ENCODE results near the gene CLASP2. TPM values are rescaled to one million over a fixed set of nuclear protein-coding genes. Genes with fewer than 3 reads are reported as not detected.
A peak's percentile ranks its signal among the peaks of the same experiment; 100 is the strongest.
"Not testable (repeated sequence)": the region's sequence is repeated elsewhere in the genome, so short reads cannot be mapped to it uniquely, and the experiment has no call there.

Gene CLASP2
- polyA plus RNA-seq, 2 donors = 7.2 to 8.3 TPM

GRCh38 chr3:33665294-33665693 is 52.8 kb downstream of the CLASP2 start:
- Histone ChIP-seq H3K27me3 (ENCODE audit: control insufficient read depth in 1 of 2, insufficient read depth in 2 of 2, low read length in 2 of 2) (no peaks in the 10 kb centered on the region), H3K9me3 (ENCODE audit: control insufficient read depth in 2 of 2, insufficient read depth in 1 of 2, low read depth in 1 of 2, low read length in 1 of 2) (no peaks in the 10 kb centered on the region), H3K4me3 (ENCODE audit: low read depth in 1 of 2, low read length in 2 of 2) (no peak overlapping the region), H3K36me3 (ENCODE audit: control insufficient read depth in 2 of 2, insufficient read depth in 2 of 2, low read length in 1 of 2) (no peaks in the 10 kb centered on the region), H3K27ac (ENCODE audit: low read depth in 2 of 2, low read length in 1 of 2) (no peak overlapping the region), H3K4me1 (ENCODE audit: control insufficient read depth in 2 of 2, insufficient read depth in 2 of 2, low read length in 1 of 2) (no peaks in the 10 kb centered on the region)
- WGBS, 2 donors = 86 to 94% methylated on average over 2 of the region's 2 CpGs

DNA sequence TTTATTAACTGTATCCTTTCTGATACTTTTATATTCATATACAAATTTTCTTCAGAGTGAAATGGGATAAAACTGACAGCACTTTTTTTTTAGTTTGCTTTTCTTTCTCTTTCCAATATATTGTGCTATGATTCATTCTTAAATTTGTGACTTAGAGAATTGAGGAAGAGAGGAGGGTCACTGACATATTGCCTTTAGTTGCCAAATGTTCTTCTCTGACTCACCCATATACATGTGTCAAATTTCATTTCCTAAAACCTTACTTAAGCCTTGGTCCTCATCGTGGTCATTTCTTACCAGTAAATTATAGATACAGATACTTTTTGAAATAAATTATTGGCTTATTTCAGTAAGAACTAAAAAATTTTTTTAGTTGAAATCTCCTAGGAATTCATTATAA is 53.9 kb downstream of the CLASP2 start:
- Histone ChIP-seq H3K4me1 (ENCODE audit: control insufficient read depth in 2 of 2, insufficient read depth in 2 of 2, low read length in 1 of 2) (peaks cover 0 to 2% of the 10 kb centered on the region in 2 donors), H3K27ac (ENCODE audit: low read depth in 2 of 2, low read length in 1 of 2) (no peak overlapping the region), H3K9me3 (ENCODE audit: control insufficient read depth in 2 of 2, insufficient read depth in 1 of 2, low read depth in 1 of 2, low read length in 1 of 2) (no peaks in the 10 kb centered on the region), H3K36me3 (ENCODE audit: control insufficient read depth in 2 of 2, insufficient read depth in 2 of 2, low read length in 1 of 2) (no peaks in the 10 kb centered on the region), H3K4me3 (ENCODE audit: low read depth in 1 of 2, low read length in 2 of 2) (no peak overlapping the region), H3K27me3 (ENCODE audit: control insufficient read depth in 1 of 2, insufficient read depth in 2 of 2, low read length in 2 of 2) (no peaks in the 10 kb centered on the region)
- WGBS, 2 donors = 52 to 53% methylated on average over 1 of the region's 1 CpG

DNA sequence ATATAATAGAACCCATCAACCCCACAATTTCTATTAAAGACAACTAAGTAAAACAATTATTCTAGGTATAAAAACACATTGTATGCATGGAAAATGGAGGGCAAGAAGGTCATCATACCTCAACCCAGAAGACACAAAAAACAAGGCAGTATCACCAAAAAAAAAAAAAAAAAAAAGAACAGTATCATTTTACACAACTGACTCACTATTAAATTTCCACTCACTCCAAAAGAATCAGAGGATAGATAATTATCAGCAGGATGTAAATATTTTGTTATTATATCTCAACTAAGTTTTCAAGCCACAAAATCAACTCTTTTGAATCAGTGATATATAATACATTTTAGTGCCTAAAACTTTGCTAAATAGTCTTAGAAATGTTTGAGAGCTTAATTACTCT is 55.0 kb downstream of the CLASP2 start:
- Histone ChIP-seq H3K27me3 (ENCODE audit: control insufficient read depth in 1 of 2, insufficient read depth in 2 of 2, low read length in 2 of 2) (no peaks in the 10 kb centered on the region), H3K27ac (ENCODE audit: low read depth in 2 of 2, low read length in 1 of 2) (no peak overlapping the region), H3K36me3 (ENCODE audit: control insufficient read depth in 2 of 2, insufficient read depth in 2 of 2, low read length in 1 of 2) (no peaks in the 10 kb centered on the region), H3K4me1 (ENCODE audit: control insufficient read depth in 2 of 2, insufficient read depth in 2 of 2, low read length in 1 of 2) (peaks cover 0 to 2% of the 10 kb centered on the region in 2 donors), H3K9me3 (ENCODE audit: control insufficient read depth in 2 of 2, insufficient read depth in 1 of 2, low read depth in 1 of 2, low read length in 1 of 2) (no peaks in the 10 kb centered on the region), H3K4me3 (ENCODE audit: low read depth in 1 of 2, low read length in 2 of 2) (no peak overlapping the region)

GRCh38 chr3:33659856-33660434 is 58.1 kb downstream of the CLASP2 start:
- Histone ChIP-seq H3K36me3 (ENCODE audit: control insufficient read depth in 2 of 2, insufficient read depth in 2 of 2, low read length in 1 of 2) (no peaks in the 10 kb centered on the region), H3K27me3 (ENCODE audit: control insufficient read depth in 1 of 2, insufficient read depth in 2 of 2, low read length in 2 of 2) (no peaks in the 10 kb centered on the region), H3K9me3 (ENCODE audit: control insufficient read depth in 2 of 2, insufficient read depth in 1 of 2, low read depth in 1 of 2, low read length in 1 of 2) (no peaks in the 10 kb centered on the region), H3K4me3 (ENCODE audit: low read depth in 1 of 2, low read length in 2 of 2) (peak overlapping the region; percentile 28 to 40), H3K4me1 (ENCODE audit: control insufficient read depth in 2 of 2, insufficient read depth in 2 of 2, low read length in 1 of 2) (peaks cover 0 to 2% of the 10 kb centered on the region in 2 donors), H3K27ac (ENCODE audit: low read depth in 2 of 2, low read length in 1 of 2) (peak overlapping the region in 1 of 2 donors; percentile 79)
- 59 to 71% methylated on average over 5 of the region's 5 CpGs for WGBS, 2 donors

DNA sequence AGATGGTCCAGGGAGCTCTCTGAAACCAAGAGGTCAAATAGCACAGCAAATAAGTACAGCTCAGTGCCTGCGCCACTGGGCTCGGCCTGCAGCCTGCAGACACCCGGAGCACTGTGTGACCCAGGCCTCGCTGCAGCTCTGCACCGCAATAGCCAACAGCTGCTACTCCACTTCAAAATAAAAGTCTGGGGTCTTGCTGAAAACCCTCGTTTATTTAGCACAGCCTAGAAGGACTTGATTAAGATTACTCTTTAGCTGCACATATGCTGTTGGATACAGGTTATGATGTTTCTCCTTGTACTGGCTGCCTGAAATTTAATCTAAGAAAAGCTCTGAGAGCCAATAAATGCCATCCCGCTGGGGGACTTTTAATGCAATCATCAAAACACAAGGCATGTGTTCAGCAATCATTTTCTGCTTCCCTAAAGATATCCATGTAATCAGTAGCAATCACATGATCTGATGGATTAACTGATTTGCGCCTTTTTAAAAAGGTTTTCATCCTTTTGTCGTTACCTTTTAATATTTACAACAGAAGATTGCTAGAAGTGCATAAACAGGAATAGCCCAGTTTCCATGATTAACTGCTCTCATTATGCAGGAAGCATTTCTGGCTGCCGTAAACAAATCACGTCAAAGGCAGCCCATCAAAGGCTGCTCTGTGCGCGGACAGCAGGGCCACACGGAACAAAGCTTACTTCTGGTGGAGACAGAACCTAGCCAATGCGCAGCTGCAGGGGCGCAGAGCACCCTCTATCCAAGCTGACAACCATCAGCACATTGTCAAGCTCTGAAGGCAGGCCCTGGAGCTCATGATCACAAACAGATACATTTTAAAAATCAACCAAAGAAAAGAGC is 58.8 kb downstream of the CLASP2 start:
- Histone ChIP-seq H3K9me3 (ENCODE audit: control insufficient read depth in 2 of 2, insufficient read depth in 1 of 2, low read depth in 1 of 2, low read length in 1 of 2) (no peaks in the 10 kb centered on the region), H3K4me1 (ENCODE audit: control insufficient read depth in 2 of 2, insufficient read depth in 2 of 2, low read length in 1 of 2) (peaks cover 0 to 2% of the 10 kb centered on the region in 2 donors), H3K27me3 (ENCODE audit: control insufficient read depth in 1 of 2, insufficient read depth in 2 of 2, low read length in 2 of 2) (no peaks in the 10 kb centered on the region), H3K4me3 (ENCODE audit: low read depth in 1 of 2, low read length in 2 of 2) (peak overlapping the region; percentile 28 to 40), H3K27ac (ENCODE audit: low read depth in 2 of 2, low read length in 1 of 2) (peak overlapping the region; percentile 53 to 79), H3K36me3 (ENCODE audit: control insufficient read depth in 2 of 2, insufficient read depth in 2 of 2, low read length in 1 of 2) (no peaks in the 10 kb centered on the region)
- WGBS, 2 donors = 7 to 13% methylated on average over 16 of the region's 16 CpGs

DNA sequence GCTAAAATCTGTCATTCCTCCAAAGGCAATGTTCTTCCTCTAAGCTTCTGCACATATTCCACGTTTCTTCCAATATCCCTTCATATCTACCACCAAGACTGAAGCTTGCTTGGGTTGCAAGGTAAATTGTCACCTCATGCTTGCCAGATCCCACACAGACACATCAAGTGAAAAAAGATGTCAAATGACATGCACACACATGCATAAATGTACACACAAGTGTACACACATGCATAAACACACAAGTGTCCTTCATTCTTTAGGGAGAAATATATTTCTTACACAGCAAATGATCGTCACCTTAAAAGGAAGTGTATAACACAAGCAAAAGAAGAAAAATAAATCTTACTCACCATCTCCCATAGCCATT is 59.4 kb downstream of the CLASP2 start:
- peak overlapping the region; percentile 16 to 40 for H3K4me3 ChIP-seq (ENCODE audit: low read depth in 1 of 2, low read length in 2 of 2)
- WGBS, 2 donors = 13 to 19% methylated on average over 2 of the region's 2 CpGs

GRCh38 chr3:33658039-33658438 is 60.0 kb downstream of the CLASP2 start:
- Histone ChIP-seq H3K27ac (ENCODE audit: low read depth in 2 of 2, low read length in 1 of 2) (no peak overlapping the region), H3K4me3 (ENCODE audit: low read depth in 1 of 2, low read length in 2 of 2) (peak overlapping the region in 1 of 2 donors; percentile 15), H3K9me3 (ENCODE audit: control insufficient read depth in 2 of 2, insufficient read depth in 1 of 2, low read depth in 1 of 2, low read length in 1 of 2) (no peaks in the 10 kb centered on the region), H3K4me1 (ENCODE audit: control insufficient read depth in 2 of 2, insufficient read depth in 2 of 2, low read length in 1 of 2) (peaks cover 0 to 2% of the 10 kb centered on the region in 2 donors), H3K27me3 (ENCODE audit: control insufficient read depth in 1 of 2, insufficient read depth in 2 of 2, low read length in 2 of 2) (no peaks in the 10 kb centered on the region), H3K36me3 (ENCODE audit: control insufficient read depth in 2 of 2, insufficient read depth in 2 of 2, low read length in 1 of 2) (no peaks in the 10 kb centered on the region)
- 73 to 86% methylated on average over 1 of the region's 1 CpG for WGBS, 2 donors

More for the DNA sequence above, 59.4 kb downstream of the CLASP2 start:
- Histone ChIP-seq H3K27me3 (ENCODE audit: control insufficient read depth in 1 of 2, insufficient read depth in 2 of 2, low read length in 2 of 2) (no peaks in the 10 kb centered on the region), H3K4me1 (ENCODE audit: control insufficient read depth in 2 of 2, insufficient read depth in 2 of 2, low read length in 1 of 2) (peaks cover 0 to 2% of the 10 kb centered on the region in 2 donors), H3K36me3 (ENCODE audit: control insufficient read depth in 2 of 2, insufficient read depth in 2 of 2, low read length in 1 of 2) (no peaks in the 10 kb centered on the region), H3K9me3 (ENCODE audit: control insufficient read depth in 2 of 2, insufficient read depth in 1 of 2, low read depth in 1 of 2, low read length in 1 of 2) (no peaks in the 10 kb centered on the region), H3K27ac (ENCODE audit: low read depth in 2 of 2, low read length in 1 of 2) (no peak overlapping the region)

GRCh38 chr3:33652736-33653135 is 65.3 kb downstream of the CLASP2 start:
- no peaks in the 10 kb centered on the region for H3K36me3 ChIP-seq (ENCODE audit: control insufficient read depth in 2 of 2, insufficient read depth in 2 of 2, low read length in 1 of 2)
- no peaks in the 10 kb centered on the region for H3K27me3 ChIP-seq (ENCODE audit: control insufficient read depth in 1 of 2, insufficient read depth in 2 of 2, low read length in 2 of 2)
- H3K4me3 ChIP-seq (ENCODE audit: low read depth in 1 of 2, low read length in 2 of 2) = no peak overlapping the region
- no peaks in the 10 kb centered on the region for H3K9me3 ChIP-seq (ENCODE audit: control insufficient read depth in 2 of 2, insufficient read depth in 1 of 2, low read depth in 1 of 2, low read length in 1 of 2)
- H3K4me1 ChIP-seq (ENCODE audit: control insufficient read depth in 2 of 2, insufficient read depth in 2 of 2, low read length in 1 of 2) = no peaks in the 10 kb centered on the region
- WGBS, 2 donors = 63 to 70% methylated on average over 2 of the region's 2 CpGs
- H3K27ac ChIP-seq (ENCODE audit: low read depth in 2 of 2, low read length in 1 of 2) = no peak overlapping the region

- H3K27me3 ChIP-seq (ENCODE audit: control insufficient read depth in 1 of 2, insufficient read depth in 2 of 2, low read length in 2 of 2); H3K4me1 ChIP-seq (ENCODE audit: control insufficient read depth in 2 of 2, insufficient read depth in 2 of 2, low read length in 1 of 2); H3K9me3 ChIP-seq (ENCODE audit: control insufficient read depth in 2 of 2, insufficient read depth in 1 of 2, low read depth in 1 of 2, low read length in 1 of 2); H3K4me3 ChIP-seq (ENCODE audit: low read depth in 1 of 2, low read length in 2 of 2); H3K27ac ChIP-seq (ENCODE audit: low read depth in 2 of 2, low read length in 1 of 2); H3K36me3 ChIP-seq (ENCODE audit: control insufficient read depth in 2 of 2, insufficient read depth in 2 of 2, low read length in 1 of 2): not testable (repeated sequence)
- 96 to 98% methylated on average over 4 of the region's 4 CpGs for WGBS, 2 donors
These were observed 67.0 kb downstream of the CLASP2 start for GRCh38 chr3:33651101-33651500.

GRCh38 chr3:33650495-33650894 is 67.6 kb downstream of the CLASP2 start:
- H3K27ac ChIP-seq (ENCODE audit: low read depth in 2 of 2, low read length in 1 of 2) = no peak overlapping the region
- no peaks in the 10 kb centered on the region for H3K27me3 ChIP-seq (ENCODE audit: control insufficient read depth in 1 of 2, insufficient read depth in 2 of 2, low read length in 2 of 2)
- no peaks in the 10 kb centered on the region for H3K36me3 ChIP-seq (ENCODE audit: control insufficient read depth in 2 of 2, insufficient read depth in 2 of 2, low read length in 1 of 2)
- no peaks in the 10 kb centered on the region for H3K9me3 ChIP-seq (ENCODE audit: control insufficient read depth in 2 of 2, insufficient read depth in 1 of 2, low read depth in 1 of 2, low read length in 1 of 2)
- no peaks in the 10 kb centered on the region for H3K4me1 ChIP-seq (ENCODE audit: control insufficient read depth in 2 of 2, insufficient read depth in 2 of 2, low read length in 1 of 2)
- H3K4me3 ChIP-seq (ENCODE audit: low read depth in 1 of 2, low read length in 2 of 2) = no peak overlapping the region
- 91 to 100% methylated on average over 1 of the region's 1 CpG for WGBS, 2 donors
